Mesenchymal stem cell (in vitro differentiated cells and primary cell): ENCODE measurements around the gene GGCX.

Experiments
- DNase-seq: peaks from one replicate; pipeline ENCODE4 v3.0.0-alpha.2; 2013
- H2AFZ ChIP-seq: one replicate; pipeline ENCODE4 v1.6.1; 2013; ENCODE audit warnings: low read depth, mild to moderate bottlenecking, control low read depth, inconsistent platforms, low read length, moderate library complexity
- H2AK5ac ChIP-seq: 2 replicates; pipeline ENCODE4 v1.6.1; 2013; ENCODE audit warnings: low read length, moderate library complexity, mild to moderate bottlenecking, inconsistent platforms; ENCODE audit not compliant: severe bottlenecking
- H2BK120ac ChIP-seq: one replicate; pipeline ENCODE4 v1.6.1; 2013; ENCODE audit warnings: low read depth, mild to moderate bottlenecking, inconsistent platforms, low read length, moderate library complexity
- H2BK12ac ChIP-seq, 2 experiments: one replicate each; pipeline ENCODE4 v1.6.1; 2013; ENCODE audit warnings: inconsistent platforms in 2 of 2, low read length in 2 of 2, mild to moderate bottlenecking in 2 of 2, moderate library complexity in 2 of 2, control low read depth in 1 of 2
- H2BK15ac ChIP-seq: one replicate; pipeline ENCODE4 v1.6.1; 2013; ENCODE audit warnings: mild to moderate bottlenecking, low read depth, inconsistent platforms; ENCODE audit not compliant: poor library complexity, severe bottlenecking
- H2BK5ac ChIP-seq: 2 replicates; pipeline ENCODE4 v1.6.1; 2013; ENCODE audit warnings: low read depth, mild to moderate bottlenecking, low read length, control low read depth, inconsistent platforms; ENCODE audit not compliant: poor library complexity, severe bottlenecking
- H3K14ac ChIP-seq, 2 experiments: one replicate each; pipeline ENCODE4 v1.6.1; 2013; ENCODE audit warnings: inconsistent platforms in 2 of 2, low read length in 2 of 2, control low read depth in 1 of 2, mild to moderate bottlenecking in 1 of 2, moderate library complexity in 1 of 2
- H3K18ac ChIP-seq, 2 experiments: one replicate each; pipeline ENCODE4 v1.6.1; 2013; ENCODE audit warnings: inconsistent platforms in 2 of 2, low read length in 2 of 2, control low read depth in 1 of 2, low read depth in 1 of 2, mild to moderate bottlenecking in 1 of 2
- H3K23ac ChIP-seq, 2 experiments: one replicate each; pipeline ENCODE4 v1.6.1; 2013; ENCODE audit warnings: inconsistent platforms in 2 of 2, low read length in 2 of 2, mild to moderate bottlenecking in 2 of 2, moderate library complexity in 2 of 2, control low read depth in 1 of 2
- H3K27ac ChIP-seq: 2 replicates; pipeline ENCODE4 v1.5.1; 2013; ENCODE audit warnings: mild to moderate bottlenecking, moderate library complexity, low read length, control low read depth, inconsistent platforms; ENCODE audit not compliant: poor library complexity, severe bottlenecking
- H3K27me3 ChIP-seq, 2 experiments: 2 replicates each; pipeline versions ENCODE4 v1.6.1 to v1.7.0; 2013; ENCODE audit warnings: low read length in 2 of 2, mild to moderate bottlenecking in 2 of 2, moderate library complexity in 2 of 2, control low read depth in 1 of 2, inconsistent platforms in 1 of 2; ENCODE audit not compliant: control insufficient read depth in 1 of 2, insufficient read depth in 1 of 2
- H3K36me3 ChIP-seq, 2 experiments: 2 replicates each; pipeline versions ENCODE4 v1.6.1 to v1.7.0; 2013; ENCODE audit warnings: low read length in 2 of 2, control low read depth in 1 of 2, inconsistent platforms in 1 of 2, low read depth in 1 of 2, mild to moderate bottlenecking in 1 of 2; ENCODE audit not compliant: insufficient read depth in 2 of 2, control insufficient read depth in 1 of 2
- H3K4ac ChIP-seq, 2 experiments: one replicate each; pipeline ENCODE4 v1.6.1; 2013; ENCODE audit warnings: inconsistent platforms in 2 of 2, low read length in 2 of 2, mild to moderate bottlenecking in 2 of 2, moderate library complexity in 2 of 2, control low read depth in 1 of 2, low read depth in 1 of 2
- H3K4me1 ChIP-seq: 2 replicates; pipeline ENCODE4 v1.6.1; 2013; ENCODE audit warnings: low read depth, low read length, control low read depth; ENCODE audit not compliant: control insufficient read depth, insufficient read depth
- H3K4me2 ChIP-seq: 2 replicates; pipeline ENCODE4 v1.6.1; 2013; ENCODE audit warnings: low read length, mild to moderate bottlenecking, inconsistent platforms; ENCODE audit not compliant: poor library complexity, severe bottlenecking
- H3K4me3 ChIP-seq, 2 experiments: 2 replicates each; pipeline versions ENCODE4 v1.5.1 to v1.7.0; 2013; ENCODE audit warnings: low read length in 2 of 2, mild to moderate bottlenecking in 2 of 2, control low read depth in 1 of 2, low read depth in 1 of 2; ENCODE audit not compliant: insufficient read depth in 1 of 2
- H3K79me1 ChIP-seq: replicated peaks from 2 replicates; pipeline ENCODE4 v1.6.1; 2013; ENCODE audit warnings: mild to moderate bottlenecking, control low read depth, low read length, inconsistent platforms; ENCODE audit not compliant: poor library complexity, severe bottlenecking
- H3K9ac ChIP-seq: 2 replicates; pipeline ENCODE4 v1.7.0; 2013; ENCODE audit warnings: mild to moderate bottlenecking, low read length, moderate library complexity
- H3K9me3 ChIP-seq: 2 replicates; pipeline ENCODE4 v1.7.0; 2013; ENCODE audit warnings: mild to moderate bottlenecking, low read length; ENCODE audit not compliant: control insufficient read depth
- H4K8ac ChIP-seq: one replicate; pipeline ENCODE4 v1.6.1; 2013; ENCODE audit warnings: inconsistent platforms, mild to moderate bottlenecking, low read length, moderate library complexity
- H4K91ac ChIP-seq: one replicate; pipeline ENCODE4 v1.6.1; 2013; ENCODE audit warnings: mild to moderate bottlenecking, low read length, inconsistent platforms
- WGBS: methylation state at CpG from one replicate; pipeline ENCODE4 v1.1.7; 2013; ENCODE audit warnings: mixed read lengths; 5-methylcytosine and 5-hydroxymethylcytosine counted together

Gene GGCX

DNA sequence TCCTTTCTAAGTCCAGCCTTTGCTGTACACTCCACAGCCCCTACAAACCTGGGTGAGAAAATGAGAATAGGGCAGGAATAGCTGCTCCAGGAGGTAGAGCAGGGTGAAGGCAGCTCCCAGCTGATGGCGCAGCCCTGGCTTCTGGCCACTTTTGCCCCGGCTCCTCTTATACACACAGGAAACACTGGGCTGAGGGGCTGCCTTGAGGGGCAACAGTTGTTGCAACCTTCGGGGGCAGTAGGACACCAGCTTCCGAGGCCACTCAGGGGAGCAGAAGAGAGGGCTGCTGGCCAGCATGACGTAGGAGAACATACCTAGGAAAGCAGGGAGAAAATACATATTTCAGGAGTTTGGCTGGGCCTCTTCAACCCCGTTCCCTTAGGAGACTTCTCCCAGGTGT, 8.1 kb downstream of the GGCX start:
- Histone ChIP-seq H3K27me3 (no peaks in the 10 kb centered on the region), H2BK15ac (no peak overlapping the region), H4K91ac (no peak overlapping the region), H4K8ac (no peak overlapping the region), H3K23ac (no peak overlapping the region), H2BK5ac (no peak overlapping the region), H3K27ac (no peak overlapping the region), H3K14ac (no peak overlapping the region), H3K4me1 (peaks cover 8% of the 10 kb centered on the region), H2AK5ac (no peak overlapping the region), H3K4me3 (no peak overlapping the region), H3K9me3 (no peaks in the 10 kb centered on the region), H2BK120ac (no peak overlapping the region), H3K4me2 (no peak overlapping the region), H3K9ac (no peak overlapping the region), H3K79me1 (peaks cover 20% of the 10 kb centered on the region), H3K18ac (no peak overlapping the region), H3K4ac (no peak overlapping the region), H3K36me3 (peaks cover 40 to 81% of the 10 kb centered on the region in 2 experiments), H2AFZ (no peak overlapping the region), H2BK12ac (no peak overlapping the region)
- 84% methylated on average over 6 of the region's 6 CpGs for WGBS
- DNase-seq: no peak

DNA sequence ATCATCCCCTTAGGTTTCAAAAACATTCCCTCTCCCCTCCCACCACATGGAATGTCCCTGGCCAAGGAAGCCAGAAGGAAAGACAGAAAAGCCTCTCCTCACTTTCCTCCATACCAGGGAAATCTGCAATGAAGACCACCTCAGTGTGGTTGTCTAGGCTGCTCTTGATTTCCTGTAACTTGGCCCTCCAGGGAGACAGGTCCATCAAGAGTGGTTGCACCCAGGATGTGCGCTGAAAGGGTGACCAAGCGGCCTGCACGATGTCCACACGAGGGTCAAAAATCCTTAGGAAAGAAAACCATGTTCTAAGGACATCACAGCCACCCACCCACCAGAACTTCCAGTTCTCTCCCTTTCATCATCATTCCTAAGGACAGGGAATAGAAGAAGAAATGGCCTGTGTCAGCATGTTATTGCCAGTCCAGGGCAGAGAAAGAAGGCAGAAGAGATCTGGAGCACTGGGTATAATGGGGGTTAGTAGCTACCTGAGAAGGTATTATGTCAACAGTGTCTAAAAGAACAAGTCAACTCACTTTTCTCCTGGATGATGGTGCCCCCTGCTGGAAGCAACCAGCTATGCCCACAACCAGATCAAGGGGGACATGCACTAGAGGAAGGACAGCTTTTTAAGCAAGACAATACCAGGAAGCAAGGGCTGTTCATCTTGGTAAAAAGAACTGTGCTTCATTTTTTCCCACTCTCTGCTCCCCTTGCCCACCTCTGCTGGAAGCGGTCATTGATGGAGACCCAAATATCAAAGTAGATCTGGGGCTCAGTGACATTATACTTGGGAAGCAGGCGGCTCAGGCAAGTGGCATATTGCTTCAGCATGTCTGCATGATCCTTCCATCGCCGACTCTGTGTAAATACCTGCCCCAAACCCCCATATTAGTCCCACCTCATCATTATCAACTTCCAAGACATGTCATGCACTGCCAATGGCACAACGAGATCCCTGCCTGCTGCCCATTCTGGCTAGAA, 9.3 kb downstream of the GGCX start:
- Histone ChIP-seq H2BK12ac (no peak overlapping the region), H4K91ac (no peak overlapping the region), H2BK15ac (no peak overlapping the region), H3K27ac (no peak overlapping the region), H3K27me3 (no peaks in the 10 kb centered on the region), H3K36me3 (peaks cover 43 to 74% of the 10 kb centered on the region in 2 experiments), H2BK5ac (no peak overlapping the region), H2AFZ (no peak overlapping the region), H3K4me3 (no peak overlapping the region), H3K4ac (no peak overlapping the region), H2AK5ac (peak overlapping the region; percentile 24), H3K9me3 (no peaks in the 10 kb centered on the region), H3K4me1 (peaks cover 8% of the 10 kb centered on the region), H3K23ac (no peak overlapping the region), H4K8ac (no peak overlapping the region), H3K14ac (no peak overlapping the region), H3K18ac (no peak overlapping the region), H3K9ac (peak overlapping the region; percentile 64), H2BK120ac (no peak overlapping the region), H3K79me1 (peaks cover 19% of the 10 kb centered on the region), H3K4me2 (no peak overlapping the region)
- 74% methylated on average over 7 of the region's 9 CpGs for WGBS
- peak; percentile 77 for DNase-seq

DNA sequence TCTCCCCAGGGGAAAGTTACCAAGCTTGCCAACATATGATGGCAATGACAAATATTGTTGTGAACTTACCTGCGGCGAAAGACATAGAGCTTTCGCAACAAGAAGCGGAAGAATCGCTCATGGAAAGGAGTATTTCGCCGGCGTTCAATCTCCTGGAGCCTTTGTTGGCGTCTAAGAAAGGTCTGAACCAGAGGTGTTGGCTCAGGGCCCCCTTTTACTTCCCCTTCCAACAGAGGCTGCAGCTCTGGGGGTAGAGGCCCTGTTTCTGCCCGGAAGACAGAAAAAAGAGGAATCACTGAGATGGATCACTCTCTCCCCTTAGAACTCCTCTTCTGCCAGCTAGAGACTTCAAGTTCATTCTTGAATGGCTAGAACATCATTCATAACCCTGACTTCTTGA, 10.8 kb downstream of the GGCX start:
- no peak overlapping the region for H2AFZ ChIP-seq
- no peak overlapping the region for H3K14ac ChIP-seq
- no peak for DNase-seq
- peak overlapping the region; percentile 74 for H3K27ac ChIP-seq
- no peak overlapping the region for H3K23ac ChIP-seq
- no peak overlapping the region for H3K4ac ChIP-seq
- peak overlapping the region; percentile 64 for H3K9ac ChIP-seq
- H2BK5ac ChIP-seq: no peak overlapping the region
- no peak overlapping the region for H3K4me3 ChIP-seq
- H4K91ac ChIP-seq: no peak overlapping the region
- H3K4me2 ChIP-seq: no peak overlapping the region
- no peak overlapping the region for H2BK15ac ChIP-seq
- H3K79me1 ChIP-seq: peaks cover 15% of the 10 kb centered on the region
- no peak overlapping the region for H3K18ac ChIP-seq
- no peaks in the 10 kb centered on the region for H3K27me3 ChIP-seq
- H2BK120ac ChIP-seq: no peak overlapping the region
- WGBS: 95% methylated on average over 10 of the region's 10 CpGs
- H3K4me1 ChIP-seq: peaks cover 8% of the 10 kb centered on the region
- H2AK5ac ChIP-seq: no peak overlapping the region
- no peak overlapping the region for H2BK12ac ChIP-seq
- peaks cover 47 to 68% of the 10 kb centered on the region in 2 experiments for H3K36me3 ChIP-seq
- no peak overlapping the region for H4K8ac ChIP-seq
- H3K9me3 ChIP-seq: no peaks in the 10 kb centered on the region

DNA sequence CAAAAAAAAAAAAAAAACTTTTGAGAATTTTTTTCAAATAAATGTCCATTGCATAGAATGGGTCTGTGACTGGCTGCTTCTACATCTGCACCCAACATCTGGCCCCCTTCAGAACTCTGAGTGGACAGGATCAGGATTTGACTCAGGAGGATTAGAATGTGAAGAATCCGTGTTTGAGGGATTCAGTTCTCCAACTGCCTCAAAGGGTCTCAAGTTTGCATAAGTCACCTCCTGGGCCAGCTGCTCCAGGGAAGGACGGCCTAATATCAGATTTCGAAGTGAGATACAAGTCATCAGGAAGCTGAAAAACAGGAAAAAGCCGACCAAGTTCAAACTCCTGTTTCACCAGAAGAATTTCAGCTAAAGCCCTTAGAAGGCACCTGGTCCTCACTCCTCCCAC, 11.5 kb downstream of the GGCX start:
- Histone ChIP-seq H2AK5ac (no peak overlapping the region), H4K91ac (no peak overlapping the region), H3K14ac (no peak overlapping the region), H2BK120ac (no peak overlapping the region), H3K23ac (no peak overlapping the region), H3K9ac (peak overlapping the region; percentile 64), H3K4me1 (peaks cover 8% of the 10 kb centered on the region), H2BK15ac (no peak overlapping the region), H2BK12ac (no peak overlapping the region), H3K4ac (no peak overlapping the region), H3K18ac (peak overlapping the region in 1 of 2 experiments; percentile 58), H3K4me3 (no peak overlapping the region), H3K36me3 (peaks cover 41 to 68% of the 10 kb centered on the region in 2 experiments), H3K27ac (peak overlapping the region; percentile 74), H3K4me2 (no peak overlapping the region), H3K79me1 (peaks cover 12% of the 10 kb centered on the region), H3K27me3 (no peaks in the 10 kb centered on the region), H2AFZ (no peak overlapping the region), H3K9me3 (no peaks in the 10 kb centered on the region), H2BK5ac (no peak overlapping the region), H4K8ac (no peak overlapping the region)
- peak; percentile 80 for DNase-seq
- WGBS: 15% methylated on average over 3 of the region's 4 CpGs
